Measurements from ENCODE around the gene APOA4. TPM values are rescaled to one million over a fixed set of nuclear protein-coding genes. Genes with fewer than 3 reads are reported as not detected.

The APOA4 gene
- polyA plus RNA-seq, 2 of the 4 experiments (the other 2 are of a cell fraction) = not detected

DNA sequence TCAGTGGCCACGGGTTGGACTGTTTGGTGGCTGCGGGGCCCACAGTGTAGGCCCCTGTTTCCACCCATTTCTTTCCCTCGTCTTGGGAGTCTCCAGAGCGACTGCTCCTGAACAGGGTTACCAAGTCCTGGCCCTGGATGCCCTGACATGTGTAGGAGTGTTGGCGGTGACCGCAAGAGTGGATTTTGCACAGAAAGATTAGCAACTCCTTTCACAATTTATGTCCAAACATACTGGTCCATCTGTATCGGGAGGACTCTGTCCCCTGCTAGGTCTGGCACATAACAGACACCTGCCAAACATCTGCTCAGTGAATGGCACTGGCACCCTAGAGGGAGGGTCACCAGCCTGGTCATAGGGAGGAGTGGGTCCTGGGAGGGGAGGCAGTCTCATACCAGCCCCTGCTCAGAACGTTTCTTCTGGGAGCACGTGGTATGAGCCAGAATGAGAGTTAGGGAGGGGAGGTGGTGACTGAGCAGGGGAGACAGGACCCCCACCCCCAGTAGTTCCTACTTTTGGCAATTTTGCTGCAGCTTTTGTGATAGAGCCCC is 17.7 kb upstream of the APOA4 start:
- ATAC-seq = no peak
- H3K4me1 ChIP-seq = no peaks in the 10 kb centered on the region
- no peak for DNase-seq (ENCODE audit: low read depth in 1 of 2, low spot score in 1 of 2)
- TF ChIP-seq HMGXB4 (CRISPR knock-in tag; IDR thresholded peaks at IDR 0.05; ENCODE audit: borderline replicate concordance) (no peak), PBX3 (IDR thresholded peaks at IDR 0.05) (no peak), NPAS2 (CRISPR knock-in tag; IDR thresholded peaks at IDR 0.05; ENCODE audit: borderline replicate concordance) (no peak), MAZ (IDR thresholded peaks at IDR 0.05; ENCODE audit: borderline replicate concordance, low read depth, low read length) (no peak), POLR2A (IDR thresholded peaks at IDR 0.05; ENCODE audit: low read length) (no peak), RNF2 (IDR thresholded peaks at IDR 0.05; ENCODE audit: borderline replicate concordance, low read depth) (no peak), JUNB (IDR thresholded peaks at IDR 0.05) (no peak), HOXA7 (CRISPR knock-in tag; IDR thresholded peaks at IDR 0.05) (no peak), MAFK (IDR thresholded peaks at IDR 0.05; ENCODE audit: partially characterized antibody) (no peak), FOSB (CRISPR knock-in tag; IDR thresholded peaks at IDR 0.05) (no peak), E2F6 (IDR thresholded peaks at IDR 0.05; ENCODE audit: borderline replicate concordance, low read depth) (no peak), CEBPB (IDR thresholded peaks at IDR 0.05) (no peak), EHF (CRISPR knock-in tag; IDR thresholded peaks at IDR 0.05) (no peak), PHF8 (IDR thresholded peaks at IDR 0.05; ENCODE audit: borderline replicate concordance, low read depth) (no peak), POLR2AphosphoS2 (conservative IDR thresholded peaks at IDR 0.05; ENCODE audit: low read length) (no peak), TP53 (CRISPR knock-in tag; IDR thresholded peaks at IDR 0.05) (no peak), EHMT2 (IDR thresholded peaks at IDR 0.05; ENCODE audit: low read depth) (no peak), FOSL2 (IDR thresholded peaks at IDR 0.05) (no peak), FOSL2 (CRISPR knock-in tag; IDR thresholded peaks at IDR 0.05) (no peak)
- TF ChIP-seq, protein P1, sequence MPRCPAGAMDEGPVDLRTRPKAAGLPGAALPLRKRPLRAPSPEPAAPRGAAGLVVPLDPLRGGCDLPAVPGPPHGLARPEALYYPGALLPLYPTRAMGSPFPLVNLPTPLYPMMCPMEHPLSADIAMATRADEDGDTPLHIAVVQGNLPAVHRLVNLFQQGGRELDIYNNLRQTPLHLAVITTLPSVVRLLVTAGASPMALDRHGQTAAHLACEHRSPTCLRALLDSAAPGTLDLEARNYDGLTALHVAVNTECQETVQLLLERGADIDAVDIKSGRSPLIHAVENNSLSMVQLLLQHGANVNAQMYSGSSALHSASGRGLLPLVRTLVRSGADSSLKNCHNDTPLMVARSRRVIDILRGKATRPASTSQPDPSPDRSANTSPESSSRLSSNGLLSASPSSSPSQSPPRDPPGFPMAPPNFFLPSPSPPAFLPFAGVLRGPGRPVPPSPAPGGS (IDR thresholded peaks at IDR 0.05) = no peak
- TF ChIP-seq, protein P2, sequence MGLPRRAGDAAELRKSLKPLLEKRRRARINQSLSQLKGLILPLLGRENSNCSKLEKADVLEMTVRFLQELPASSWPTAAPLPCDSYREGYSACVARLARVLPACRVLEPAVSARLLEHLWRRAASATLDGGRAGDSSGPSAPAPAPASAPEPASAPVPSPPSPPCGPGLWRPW (IDR thresholded peaks at IDR 0.05) = no peak
- H3K9me3 ChIP-seq = no peaks in the 10 kb centered on the region
- H3K4me2 ChIP-seq = no peak overlapping the region
- 76% methylated on average over 5 of the region's 9 CpGs for WGBS (ENCODE audit: missing lambda C conversion rate)
- FAIRE-seq = no peak
- CTCF ChIA-PET = interaction anchor here (1.2 to 1.8 kb wide), 2 partner anchors 12 to 19 kb away, joined by 3 to 4 read pairs; no protein-coding TSS in a partner anchor
- H3K4me3 ChIP-seq = no peak overlapping the region
- no peak overlapping the region for H3K27ac ChIP-seq
- POLR2A ChIA-PET = no interaction called here

DNA sequence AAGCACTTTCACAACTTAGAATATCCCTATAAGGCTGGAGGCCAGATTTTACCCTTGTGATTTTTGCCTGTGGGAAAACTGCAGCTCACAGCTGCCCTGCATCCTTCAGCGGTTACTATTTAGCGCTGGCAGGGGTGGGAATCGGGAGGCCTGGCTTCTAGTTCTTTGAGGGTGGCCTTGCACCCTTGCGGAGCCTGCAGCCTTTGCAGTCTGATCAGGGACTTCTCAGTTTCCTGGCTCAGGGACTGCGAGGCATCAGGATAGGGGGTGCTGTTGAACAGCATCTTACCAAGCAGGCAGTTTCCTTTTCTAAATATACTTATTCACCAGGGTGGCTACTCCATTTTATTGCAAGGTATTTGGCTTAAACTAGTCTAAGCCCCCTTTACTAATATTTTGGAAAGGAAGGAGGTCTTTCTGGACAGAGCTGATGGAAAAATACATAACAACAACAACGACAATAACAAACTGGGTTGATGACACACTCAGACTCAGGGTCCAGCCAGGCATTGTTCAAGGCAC is 17.2 kb upstream of the APOA4 start:
- 65% methylated on average over 5 of the region's 6 CpGs for WGBS (ENCODE audit: missing lambda C conversion rate)
- CTCF ChIA-PET = interaction anchor here (1.1 to 1.8 kb wide), 4 partner anchors 13 to 51 kb away, joined by 3 to 4 read pairs (median 4); partner anchors contain the start of gene APOA5

More for the DNA sequence above, 17.2 kb upstream of the APOA4 start:
- Histone ChIP-seq H3K4me3 (no peak overlapping the region), H3K4me1 (0 out of 3 replicates have a peak, but pooled peaks cover 4% of the 10 kb centered on the region), H3K9me3 (no peaks in the 10 kb centered on the region), H3K27ac (no peak overlapping the region), H3K4me2 (no peak overlapping the region)
- POLR2A ChIA-PET = no interaction called here
- no peak for DNase-seq (ENCODE audit: low read depth in 1 of 2, low spot score in 1 of 2)
- no peak for TF ChIP-seq HOXB13 (CRISPR knock-in tag; IDR thresholded peaks at IDR 0.05; ENCODE audit: low read depth)
- TF ChIP-seq HEYL (CRISPR knock-in tag; IDR thresholded peaks at IDR 0.05) = no peak
- TF ChIP-seq NPAS2 (CRISPR knock-in tag; IDR thresholded peaks at IDR 0.05; ENCODE audit: borderline replicate concordance) = no peak
- TF ChIP-seq FOXS1 (CRISPR knock-in tag; IDR thresholded peaks at IDR 0.05) = no peak
- TF ChIP-seq FOSL2 (IDR thresholded peaks at IDR 0.05) = no peak
- no peak for TF ChIP-seq FOSL2 (CRISPR knock-in tag; IDR thresholded peaks at IDR 0.05)
- TF ChIP-seq EP300 (IDR thresholded peaks at IDR 0.05) = no peak
- no peak for TF ChIP-seq TP53 (CRISPR knock-in tag; IDR thresholded peaks at IDR 0.05)
- TF ChIP-seq NR3C1 (IDR thresholded peaks at IDR 0.05) = no peak
- TF ChIP-seq, protein P3, sequence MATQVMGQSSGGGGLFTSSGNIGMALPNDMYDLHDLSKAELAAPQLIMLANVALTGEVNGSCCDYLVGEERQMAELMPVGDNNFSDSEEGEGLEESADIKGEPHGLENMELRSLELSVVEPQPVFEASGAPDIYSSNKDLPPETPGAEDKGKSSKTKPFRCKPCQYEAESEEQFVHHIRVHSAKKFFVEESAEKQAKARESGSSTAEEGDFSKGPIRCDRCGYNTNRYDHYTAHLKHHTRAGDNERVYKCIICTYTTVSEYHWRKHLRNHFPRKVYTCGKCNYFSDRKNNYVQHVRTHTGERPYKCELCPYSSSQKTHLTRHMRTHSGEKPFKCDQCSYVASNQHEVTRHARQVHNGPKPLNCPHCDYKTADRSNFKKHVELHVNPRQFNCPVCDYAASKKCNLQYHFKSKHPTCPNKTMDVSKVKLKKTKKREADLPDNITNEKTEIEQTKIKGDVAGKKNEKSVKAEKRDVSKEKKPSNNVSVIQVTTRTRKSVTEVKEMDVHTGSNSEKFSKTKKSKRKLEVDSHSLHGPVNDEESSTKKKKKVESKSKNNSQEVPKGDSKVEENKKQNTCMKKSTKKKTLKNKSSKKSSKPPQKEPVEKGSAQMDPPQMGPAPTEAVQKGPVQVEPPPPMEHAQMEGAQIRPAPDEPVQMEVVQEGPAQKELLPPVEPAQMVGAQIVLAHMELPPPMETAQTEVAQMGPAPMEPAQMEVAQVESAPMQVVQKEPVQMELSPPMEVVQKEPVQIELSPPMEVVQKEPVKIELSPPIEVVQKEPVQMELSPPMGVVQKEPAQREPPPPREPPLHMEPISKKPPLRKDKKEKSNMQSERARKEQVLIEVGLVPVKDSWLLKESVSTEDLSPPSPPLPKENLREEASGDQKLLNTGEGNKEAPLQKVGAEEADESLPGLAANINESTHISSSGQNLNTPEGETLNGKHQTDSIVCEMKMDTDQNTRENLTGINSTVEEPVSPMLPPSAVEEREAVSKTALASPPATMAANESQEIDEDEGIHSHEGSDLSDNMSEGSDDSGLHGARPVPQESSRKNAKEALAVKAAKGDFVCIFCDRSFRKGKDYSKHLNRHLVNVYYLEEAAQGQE (IDR thresholded peaks at IDR 0.05) = no peak
- TF ChIP-seq ESRRA (IDR thresholded peaks at IDR 0.05; ENCODE audit: borderline replicate concordance, low read length) = no peak
- TF ChIP-seq ZFP36 (IDR thresholded peaks at IDR 0.05; ENCODE audit: borderline replicate concordance, partially characterized antibody) = no peak
- no peak for ATAC-seq
- no peak for FAIRE-seq
